C4-2B (cell line): Measurements from ENCODE around the gene PTPRT.

Source experiments
- H3K27ac ChIP-seq: fragments of 450-650 bp; 2 replicates; pipeline ENCODE4 v1.5.1; 2017
- CTCF ChIP-seq: fragments of 450-650 bp; conservative IDR thresholded peaks from 2 replicates; pipeline ENCODE4 v1.5.1; 2017; ENCODE audit warnings: mild to moderate bottlenecking
- ZFX ChIP-seq: fragments of 450-650 bp; IDR thresholded peaks from 2 replicates; pipeline ENCODE4 v1.6.1; 2017

Gene PTPRT

GRCh38 chr20:42641886-42642285 lies 547.8 kb downstream of the PTPRT start:
- H3K27ac ChIP-seq = no peak overlapping the region
- TF ChIP-seq ZFX (no peak), CTCF (no peak)

GRCh38 chr20:42639140-42639539 lies 550.6 kb downstream of the PTPRT start:
- H3K27ac ChIP-seq = no peak overlapping the region
- no peak for TF ChIP-seq CTCF
- TF ChIP-seq ZFX = no peak

- H3K27ac ChIP-seq = no peak overlapping the region
- TF ChIP-seq ZFX (no peak), CTCF (no peak)
These were observed 553.9 kb downstream of the PTPRT start for GRCh38 chr20:42635699-42636411.

GRCh38 chr20:42634156-42634555 lies 555.5 kb downstream of the PTPRT start:
- TF ChIP-seq CTCF = no peak
- TF ChIP-seq ZFX = no peak
- no peak overlapping the region for H3K27ac ChIP-seq

- H3K27ac ChIP-seq = no peak overlapping the region
- TF ChIP-seq CTCF = no peak
- no peak for TF ChIP-seq ZFX
These were observed 561.0 kb downstream of the PTPRT start for GRCh38 chr20:42628683-42629082.

GRCh38 chr20:42613076-42613475 lies 576.6 kb downstream of the PTPRT start:
- no peak overlapping the region for H3K27ac ChIP-seq
- TF ChIP-seq ZFX (no peak), CTCF (no peak)

GRCh38 chr20:42611889-42612837 lies 577.5 kb downstream of the PTPRT start:
- TF ChIP-seq CTCF (no peak), ZFX (no peak)
- no peak overlapping the region for H3K27ac ChIP-seq
